ENCODE data around the gene KLF9. TPM values are rescaled to one million over a fixed set of nuclear protein-coding genes. Genes with fewer than 3 reads are reported as not detected.
A peak's percentile ranks its signal among the peaks of the same experiment; 100 is the strongest.

KLF9 gene
- total RNA-seq, 1 donor from 2014 or later: 3.6 TPM

DNA sequence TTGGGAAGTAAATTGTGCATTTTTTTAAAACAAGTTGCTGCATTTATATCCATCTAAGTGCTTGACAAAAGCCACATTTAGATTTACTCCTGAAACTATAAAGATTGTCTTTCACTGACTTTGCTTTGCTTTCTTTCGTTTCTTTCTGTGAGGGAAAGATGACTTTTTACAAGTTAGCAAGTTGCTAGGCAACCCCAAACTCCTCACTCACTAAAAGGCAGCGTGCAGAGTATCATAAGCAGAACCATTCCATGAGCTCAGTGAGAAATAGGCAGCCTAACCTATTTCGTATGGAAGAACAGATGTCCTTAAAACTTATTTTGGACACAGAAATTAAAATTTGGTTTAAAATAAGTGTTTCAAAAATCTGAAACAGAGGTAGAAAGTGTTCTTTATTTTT, 29.0 kb downstream of the KLF9 start:
- TF ChIP-seq, protein P1, sequence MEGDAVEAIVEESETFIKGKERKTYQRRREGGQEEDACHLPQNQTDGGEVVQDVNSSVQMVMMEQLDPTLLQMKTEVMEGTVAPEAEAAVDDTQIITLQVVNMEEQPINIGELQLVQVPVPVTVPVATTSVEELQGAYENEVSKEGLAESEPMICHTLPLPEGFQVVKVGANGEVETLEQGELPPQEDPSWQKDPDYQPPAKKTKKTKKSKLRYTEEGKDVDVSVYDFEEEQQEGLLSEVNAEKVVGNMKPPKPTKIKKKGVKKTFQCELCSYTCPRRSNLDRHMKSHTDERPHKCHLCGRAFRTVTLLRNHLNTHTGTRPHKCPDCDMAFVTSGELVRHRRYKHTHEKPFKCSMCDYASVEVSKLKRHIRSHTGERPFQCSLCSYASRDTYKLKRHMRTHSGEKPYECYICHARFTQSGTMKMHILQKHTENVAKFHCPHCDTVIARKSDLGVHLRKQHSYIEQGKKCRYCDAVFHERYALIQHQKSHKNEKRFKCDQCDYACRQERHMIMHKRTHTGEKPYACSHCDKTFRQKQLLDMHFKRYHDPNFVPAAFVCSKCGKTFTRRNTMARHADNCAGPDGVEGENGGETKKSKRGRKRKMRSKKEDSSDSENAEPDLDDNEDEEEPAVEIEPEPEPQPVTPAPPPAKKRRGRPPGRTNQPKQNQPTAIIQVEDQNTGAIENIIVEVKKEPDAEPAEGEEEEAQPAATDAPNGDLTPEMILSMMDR (IDR thresholded peaks at IDR 0.05; ENCODE audit: unreplicated experiment): no peak
- Mint-ChIP-seq H3K36me3 (no peaks in the 10 kb centered on the region), H3K4me1 (no peaks in the 10 kb centered on the region), H3K27ac (no peak overlapping the region), H3K4me3 (no peak overlapping the region), H3K27me3 (ENCODE audit: low read depth) (peaks cover 22% of the 10 kb centered on the region), H3K9me3 (no peaks in the 10 kb centered on the region)
- DNase-seq (ENCODE audit: low spot score in 2 of 2, unreplicated experiment in 2 of 2): no peak

DNA sequence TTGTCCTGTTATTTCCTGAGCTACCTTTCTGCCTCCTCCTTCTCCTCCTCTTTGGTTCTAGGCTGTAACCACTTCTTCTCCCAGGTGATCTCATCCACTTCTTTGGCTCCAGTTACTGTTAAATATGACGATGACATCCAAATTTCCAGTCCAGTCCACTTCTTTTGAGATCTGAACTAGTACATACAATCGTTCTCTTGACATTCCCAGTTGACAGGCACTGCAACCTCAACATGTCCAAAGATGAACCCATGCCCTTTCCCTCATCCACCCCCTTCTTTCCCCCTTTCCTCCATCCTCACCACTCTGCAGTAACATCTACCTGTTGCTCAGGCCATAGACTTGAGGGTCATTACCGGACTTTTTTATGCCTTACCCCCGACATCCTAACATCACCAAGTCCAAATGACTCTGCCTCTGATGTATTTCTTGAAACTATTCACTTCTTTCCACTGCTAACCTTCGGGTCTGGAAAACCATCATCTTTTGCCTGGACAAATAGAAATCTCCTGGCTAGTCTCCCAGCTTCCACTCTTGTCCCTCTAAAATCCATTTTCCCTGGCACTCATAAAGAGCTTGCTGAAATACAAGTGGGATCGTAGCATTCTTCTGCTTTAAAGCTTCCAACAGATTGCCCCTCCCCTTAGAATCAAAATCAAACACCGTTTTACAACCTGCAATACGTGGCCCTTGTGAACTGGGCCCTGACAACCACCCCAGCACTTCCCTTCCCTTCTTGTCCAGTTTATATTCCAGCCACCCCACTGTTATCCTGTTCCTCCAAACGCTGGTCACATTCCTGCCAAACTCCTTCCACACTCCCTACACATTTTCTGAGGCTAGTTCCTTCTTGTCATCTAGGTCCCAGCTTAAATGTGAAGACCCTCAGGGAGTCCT, 31.5 kb downstream of the KLF9 start:
- no peaks in the 10 kb centered on the region for H3K9me3 Mint-ChIP-seq
- no peak overlapping the region for H3K4me3 Mint-ChIP-seq

DNA sequence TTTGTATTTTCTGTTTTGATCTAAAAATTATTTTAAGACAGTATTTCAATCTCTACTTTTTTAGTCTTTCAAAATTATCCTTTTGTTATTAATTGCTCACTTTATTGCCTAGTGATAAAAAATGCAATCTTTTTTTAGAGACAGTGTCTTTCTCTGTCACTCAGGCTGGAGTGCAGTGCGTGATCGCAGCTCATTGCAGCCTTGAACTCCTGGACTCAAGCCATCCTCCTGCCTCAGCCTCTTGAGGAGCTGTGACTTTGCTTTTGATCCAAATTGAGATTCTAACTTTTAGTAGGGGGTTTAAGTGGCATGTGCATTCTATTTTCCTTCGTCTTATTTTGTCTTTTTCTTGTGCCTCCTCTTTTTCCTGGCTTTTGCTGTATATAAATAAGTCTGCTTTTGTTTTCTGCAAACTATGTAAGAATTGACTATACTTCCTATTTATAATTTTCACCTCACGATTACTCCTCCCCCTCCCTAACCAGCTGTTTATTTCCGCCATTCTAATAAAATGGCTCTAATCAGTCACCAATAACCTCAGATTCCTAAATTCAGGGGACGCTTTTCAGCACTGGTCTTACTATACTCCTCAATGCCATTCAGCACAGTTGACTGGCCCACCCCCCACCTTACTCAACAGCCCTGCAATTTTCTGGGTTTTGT, 32.3 kb downstream of the KLF9 start:
- Mint-ChIP-seq H3K27ac (no peak overlapping the region), H3K4me3 (no peak overlapping the region), H3K4me1 (no peaks in the 10 kb centered on the region), H3K9me3 (no peaks in the 10 kb centered on the region), H3K36me3 (no peaks in the 10 kb centered on the region), H3K27me3 (ENCODE audit: low read depth) (peaks cover 21% of the 10 kb centered on the region)
- TF ChIP-seq, protein P1 (IDR thresholded peaks at IDR 0.05; ENCODE audit: unreplicated experiment): no peak
- no peak for DNase-seq (ENCODE audit: low spot score in 2 of 2, unreplicated experiment in 2 of 2)

More for the DNA sequence above, 31.5 kb downstream of the KLF9 start:
- TF ChIP-seq, protein P1 (IDR thresholded peaks at IDR 0.05; ENCODE audit: unreplicated experiment): no peak
- H3K27ac Mint-ChIP-seq: no peak overlapping the region
- H3K27me3 Mint-ChIP-seq (ENCODE audit: low read depth): peaks cover 21% of the 10 kb centered on the region
- DNase-seq (ENCODE audit: low spot score in 2 of 2, unreplicated experiment in 2 of 2): no peak
- H3K36me3 Mint-ChIP-seq: no peaks in the 10 kb centered on the region
- no peaks in the 10 kb centered on the region for H3K4me1 Mint-ChIP-seq

DNA sequence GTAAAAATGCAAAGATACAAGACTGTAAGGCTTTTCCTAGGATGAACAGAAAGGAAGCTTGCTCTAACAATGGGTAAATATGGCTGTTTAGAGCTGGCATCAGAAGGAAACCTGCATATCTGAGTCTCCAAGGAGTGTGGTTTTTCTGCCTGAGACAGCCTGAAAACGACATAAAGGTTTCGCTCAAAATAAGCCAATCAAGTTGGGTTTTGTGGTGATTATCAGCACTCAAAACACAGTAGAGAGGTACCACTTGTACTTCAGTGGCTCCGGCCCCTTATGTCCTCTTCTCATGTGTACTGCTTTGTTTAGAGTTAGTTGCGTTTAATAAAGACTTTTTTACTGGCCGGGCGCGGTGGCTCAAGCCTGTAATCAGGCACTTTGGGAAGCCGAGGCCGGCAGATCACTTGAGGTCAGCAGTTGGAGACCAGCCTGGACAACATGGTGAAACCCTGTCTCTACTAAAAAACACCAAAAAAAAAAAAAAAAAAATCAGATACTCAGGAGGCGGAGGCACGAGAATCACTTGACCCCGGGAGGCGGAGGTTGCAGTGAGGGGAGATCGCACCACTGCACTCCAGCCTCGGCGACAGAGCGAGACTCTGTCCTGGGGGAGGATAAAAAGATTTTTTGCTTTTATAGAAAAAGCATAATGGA, 39.4 kb downstream of the KLF9 start:
- H3K4me1 Mint-ChIP-seq: no peaks in the 10 kb centered on the region
- DNase-seq (ENCODE audit: low spot score in 2 of 2, unreplicated experiment in 2 of 2): no peak
- no peaks in the 10 kb centered on the region for H3K9me3 Mint-ChIP-seq
- H3K36me3 Mint-ChIP-seq: no peaks in the 10 kb centered on the region
- no peak overlapping the region for H3K27ac Mint-ChIP-seq
- H3K4me3 Mint-ChIP-seq: no peak overlapping the region
- H3K27me3 Mint-ChIP-seq (ENCODE audit: low read depth): no peaks in the 10 kb centered on the region
- TF ChIP-seq, protein P1 (IDR thresholded peaks at IDR 0.05; ENCODE audit: unreplicated experiment): no peak

DNA sequence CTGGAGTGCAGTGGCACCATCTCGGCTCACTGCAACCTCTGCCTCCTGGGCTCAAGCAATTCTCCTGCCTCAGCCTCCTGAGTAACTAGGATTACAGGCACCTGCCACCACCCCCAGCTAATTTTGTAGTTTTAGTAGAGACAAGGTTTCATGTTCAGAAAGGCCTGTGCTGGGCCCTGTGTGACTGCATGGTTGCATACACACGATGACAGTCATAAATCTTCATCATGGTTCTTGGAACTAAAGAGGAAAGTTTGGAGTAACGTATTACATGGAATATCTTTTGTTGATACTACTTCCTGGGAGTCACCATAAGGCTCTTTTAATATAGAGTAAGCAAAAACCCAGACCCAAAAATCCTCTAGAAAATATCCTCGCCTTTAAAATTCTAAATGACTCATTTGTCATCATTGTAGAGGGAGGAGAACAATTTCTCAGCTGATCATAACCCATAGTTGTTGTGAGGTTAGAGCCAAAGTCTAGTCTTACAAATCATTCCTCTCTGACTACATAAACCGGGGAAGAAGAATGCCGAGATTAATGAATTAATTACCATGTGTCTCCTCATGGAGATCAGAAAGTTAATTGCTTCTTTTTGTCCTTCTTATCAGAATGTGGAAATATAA, 47.0 kb downstream of the KLF9 start:
- Mint-ChIP-seq H3K27ac (peak overlapping the region; percentile 26), H3K4me1 (peaks cover 10% of the 10 kb centered on the region), H3K9me3 (no peaks in the 10 kb centered on the region), H3K27me3 (ENCODE audit: low read depth) (no peaks in the 10 kb centered on the region), H3K36me3 (peaks cover 6% of the 10 kb centered on the region), H3K4me3 (no peak overlapping the region)
- TF ChIP-seq, protein P1 (IDR thresholded peaks at IDR 0.05; ENCODE audit: unreplicated experiment): no peak
- no peak for DNase-seq (ENCODE audit: low spot score in 2 of 2, unreplicated experiment in 2 of 2)
